Testis (tissue), 3 donors: ENCODE measurements around the gene SLC19A1. TPM values are rescaled to one million over a fixed set of nuclear protein-coding genes. Genes with fewer than 3 reads are reported as not detected.

Experiments used
- DNase-seq: peaks from one replicate; pipeline ENCODE4 v3.0.0-alpha.2; 2019
- H3K27ac ChIP-seq, 2 donors: fragments of 200-600 bp; sonication (generic); one replicate each; pipeline ENCODE4 v1.5.1; 2019
- H3K27me3 ChIP-seq: fragments of 200-600 bp; sonication (generic); one replicate; pipeline ENCODE4 v1.5.1; 2019
- H3K36me3 ChIP-seq: fragments of 200-600 bp; sonication (generic); one replicate; pipeline ENCODE4 v1.5.1; 2017; ENCODE audit warnings: low read depth; ENCODE audit errors: missing control alignments
- H3K4me1 ChIP-seq: fragments of 200-600 bp; sonication (generic); one replicate; pipeline ENCODE4 v1.5.1; 2019
- H3K4me3 ChIP-seq, 2 donors: fragments of 200-600 bp; sonication (generic); one replicate each; pipeline ENCODE4 v1.5.1; 2017 to 2019
- H3K9me3 ChIP-seq: fragments of 200-600 bp; sonication (generic); one replicate; pipeline ENCODE4 v1.5.1; 2017
- POLR2A ChIP-seq: fragments of 450-650 bp; IDR thresholded peaks from one replicate; pipeline ENCODE4 v1.6.1; 2017; ENCODE audit warnings: antibody characterized with exemption, mild to moderate bottlenecking, moderate library complexity
- WGBS, 2 donors: methylation state at CpG; one replicate each; pipeline ENCODE4 v1.1.5; 2018; 5-methylcytosine and 5-hydroxymethylcytosine counted together
- intact Hi-C: fragments of 100-400 bp; cut with DNase I; formaldehyde crosslinking; loops from one replicate; pipeline ENCODE4 v1.15.1; 2023; ENCODE audit warnings: low total_unique reads
- polyA plus RNA-seq: library from polyadenylated mRNA; stranded (reverse); fragments of 350-450 nt; fragmentation: Illumina TruSeq; extraction: RNeasy Lipid Tissue Mini Kit (QIAGEN cat#74804); gene quantifications from one replicate; pipeline ENCODE4 v1.2.3, GENCODE V29; 2014; ENCODE audit warnings: low read depth, low replicate concordance; ENCODE audit not compliant: insufficient read depth
- total RNA-seq, 2 donors: library from RNA; depleted of rRNA; stranded (reverse); fragments of >200 nt; gene quantifications; one replicate each; pipeline ENCODE4 v1.2.3, GENCODE V29; 2016
- TF ChIP-seq, protein P1 (sequence below), 3 experiments: fragments of 450-650 bp in 2 of 3; fragments of 200-600 bp in 1 of 3; sonication (generic) in 1 of 3; IDR thresholded peaks; one replicate each; pipeline ENCODE4 v1.5.1; 2016 to 2019; ENCODE audit warnings: antibody characterized with exemption in 3 of 3, mild to moderate bottlenecking in 2 of 3, moderate library complexity in 1 of 3

The SLC19A1 gene
- total and polyA plus RNA-seq, 3 donors from 2014 or later, result 5.5 to 17.4 (median 15.7) TPM

GRCh38 chr21:45465105-45465504 lies 77.1 kb downstream of the SLC19A1 start:
- TF ChIP-seq, protein P1, sequence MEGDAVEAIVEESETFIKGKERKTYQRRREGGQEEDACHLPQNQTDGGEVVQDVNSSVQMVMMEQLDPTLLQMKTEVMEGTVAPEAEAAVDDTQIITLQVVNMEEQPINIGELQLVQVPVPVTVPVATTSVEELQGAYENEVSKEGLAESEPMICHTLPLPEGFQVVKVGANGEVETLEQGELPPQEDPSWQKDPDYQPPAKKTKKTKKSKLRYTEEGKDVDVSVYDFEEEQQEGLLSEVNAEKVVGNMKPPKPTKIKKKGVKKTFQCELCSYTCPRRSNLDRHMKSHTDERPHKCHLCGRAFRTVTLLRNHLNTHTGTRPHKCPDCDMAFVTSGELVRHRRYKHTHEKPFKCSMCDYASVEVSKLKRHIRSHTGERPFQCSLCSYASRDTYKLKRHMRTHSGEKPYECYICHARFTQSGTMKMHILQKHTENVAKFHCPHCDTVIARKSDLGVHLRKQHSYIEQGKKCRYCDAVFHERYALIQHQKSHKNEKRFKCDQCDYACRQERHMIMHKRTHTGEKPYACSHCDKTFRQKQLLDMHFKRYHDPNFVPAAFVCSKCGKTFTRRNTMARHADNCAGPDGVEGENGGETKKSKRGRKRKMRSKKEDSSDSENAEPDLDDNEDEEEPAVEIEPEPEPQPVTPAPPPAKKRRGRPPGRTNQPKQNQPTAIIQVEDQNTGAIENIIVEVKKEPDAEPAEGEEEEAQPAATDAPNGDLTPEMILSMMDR (IDR thresholded peaks at IDR 0.05), result no peak
- TF ChIP-seq POLR2A, result no peak
- no peaks in the 10 kb centered on the region for H3K27me3 ChIP-seq
- no peak overlapping the region for H3K27ac ChIP-seq
- intact Hi-C loops, result no loop called here
- 83 to 91% methylated on average over 16 of the region's 16 CpGs for WGBS, 2 donors
- no peaks in the 10 kb centered on the region for H3K9me3 ChIP-seq
- DNase-seq, result no peak
- H3K4me1 ChIP-seq, result peaks cover 5% of the 10 kb centered on the region
- H3K4me3 ChIP-seq, result no peak overlapping the region
- no peaks in the 10 kb centered on the region for H3K36me3 ChIP-seq

GRCh38 chr21:45464309-45464708 lies 77.9 kb downstream of the SLC19A1 start:
- intact Hi-C loops, result no loop called here
- TF ChIP-seq, protein P1 (IDR thresholded peaks at IDR 0.05), result no peak
- no peak for TF ChIP-seq POLR2A
- H3K36me3 ChIP-seq, result no peaks in the 10 kb centered on the region
- 99 to 100% methylated on average over 1 to 5 of the region's 5 CpGs for WGBS, 2 donors
- no peak overlapping the region for H3K4me3 ChIP-seq
- H3K9me3 ChIP-seq, result no peaks in the 10 kb centered on the region
- H3K27ac ChIP-seq, result no peak overlapping the region
- peaks cover 5% of the 10 kb centered on the region for H3K4me1 ChIP-seq
- H3K27me3 ChIP-seq, result no peaks in the 10 kb centered on the region
- DNase-seq, result no peak

DNA sequence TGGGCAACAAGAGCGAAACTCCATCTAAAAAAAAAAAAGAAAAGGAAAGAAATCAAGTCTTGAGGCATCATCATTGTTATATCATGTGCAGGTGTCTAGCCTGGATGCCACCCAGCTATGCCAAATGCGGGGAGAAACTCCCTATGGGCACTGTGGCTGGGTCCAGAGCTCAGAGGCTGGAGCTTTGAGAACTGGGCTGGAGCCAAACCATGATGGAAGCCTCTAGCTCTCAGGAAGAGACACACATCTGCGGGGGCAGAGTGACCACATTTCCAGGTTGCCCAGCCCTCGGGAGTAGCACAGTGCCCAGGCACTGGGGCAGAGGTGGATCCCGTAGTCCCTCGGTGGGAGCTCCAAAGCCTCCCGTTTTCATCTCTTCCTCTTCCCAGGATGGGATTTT lies 78.4 kb downstream of the SLC19A1 start:
- 95 to 98% methylated on average over 3 to 7 of the region's 7 CpGs for WGBS, 2 donors
- no peaks in the 10 kb centered on the region for H3K9me3 ChIP-seq
- H3K27ac ChIP-seq, result no peak overlapping the region
- H3K4me3 ChIP-seq, result no peak overlapping the region
- TF ChIP-seq, protein P1 (IDR thresholded peaks at IDR 0.05), result no peak
- TF ChIP-seq POLR2A, result no peak
- peaks cover 5% of the 10 kb centered on the region for H3K4me1 ChIP-seq
- no peaks in the 10 kb centered on the region for H3K27me3 ChIP-seq
- no peak for DNase-seq
- no peaks in the 10 kb centered on the region for H3K36me3 ChIP-seq
- intact Hi-C loops, result no loop called here

DNA sequence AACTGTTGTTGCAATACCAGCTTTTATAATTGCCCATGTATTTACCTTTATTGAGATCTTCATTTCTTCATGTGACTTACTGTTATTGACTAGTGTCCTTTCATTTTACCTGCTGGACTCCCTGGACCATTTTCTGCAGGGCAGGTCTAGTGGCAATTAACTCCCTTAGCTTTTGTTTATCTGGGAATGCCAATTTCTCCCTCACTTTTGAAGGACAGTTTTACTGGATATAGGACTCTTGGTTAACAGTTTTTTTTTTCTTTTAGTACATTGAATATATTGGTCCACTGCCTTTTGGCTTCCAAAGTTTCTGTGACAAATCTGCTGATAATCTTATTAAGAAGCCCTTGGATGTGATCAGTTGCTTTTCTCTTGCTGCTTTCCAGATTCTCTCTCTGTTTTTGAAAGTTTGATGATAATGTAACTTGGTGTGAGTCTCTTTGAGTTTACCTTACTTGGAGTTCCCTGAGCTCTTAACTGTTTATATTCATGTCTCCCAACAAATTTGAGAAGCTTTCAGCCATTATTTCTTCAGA lies 80.4 kb downstream of the SLC19A1 start:
- no peak for DNase-seq
- Histone ChIP-seq H3K4me3 (no peak overlapping the region), H3K36me3 (no peaks in the 10 kb centered on the region), H3K27me3 (no peaks in the 10 kb centered on the region), H3K27ac (no peak overlapping the region), H3K9me3 (no peaks in the 10 kb centered on the region), H3K4me1 (peaks cover 3% of the 10 kb centered on the region)
- TF ChIP-seq, protein P1 (IDR thresholded peaks at IDR 0.05), result no peak
- TF ChIP-seq POLR2A, result no peak
- intact Hi-C loops, result no loop called here

DNA sequence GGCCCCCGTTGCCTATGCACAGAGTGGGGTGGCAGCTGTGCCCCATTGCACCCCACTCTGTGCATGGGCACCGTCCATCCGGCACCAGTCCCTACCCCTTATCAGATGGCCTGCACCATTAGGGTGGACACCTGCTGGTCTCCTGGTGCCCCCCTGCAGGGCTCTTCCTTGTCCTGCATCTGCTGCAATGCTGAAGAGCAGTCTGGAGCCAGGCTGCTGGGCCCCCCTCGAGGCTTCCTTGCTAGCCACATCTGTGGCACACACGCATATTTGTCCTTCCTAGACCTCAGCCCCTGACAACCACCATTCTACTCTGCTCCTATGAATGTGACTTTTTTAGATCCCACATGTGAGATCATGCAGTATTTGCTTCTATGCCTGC lies 80.9 kb downstream of the SLC19A1 start:
- intact Hi-C loops, result no loop called here
- 89 to 96% methylated on average over 3 to 5 of the region's 5 CpGs for WGBS, 2 donors
- Histone ChIP-seq H3K4me1 (no peaks in the 10 kb centered on the region), H3K4me3 (no peak overlapping the region), H3K27me3 (no peaks in the 10 kb centered on the region), H3K36me3 (no peaks in the 10 kb centered on the region), H3K27ac (no peak overlapping the region), H3K9me3 (no peaks in the 10 kb centered on the region)
- DNase-seq, result no peak
- TF ChIP-seq, protein P1 (IDR thresholded peaks at IDR 0.05), result no peak
- no peak for TF ChIP-seq POLR2A
